ENCODE data around the gene RXRG.

The RXRG gene

GRCh38 chr1:165364568-165365133 is 80.3 kb downstream of the RXRG start:
- peak; percentile 56 for DNase-seq

DNA sequence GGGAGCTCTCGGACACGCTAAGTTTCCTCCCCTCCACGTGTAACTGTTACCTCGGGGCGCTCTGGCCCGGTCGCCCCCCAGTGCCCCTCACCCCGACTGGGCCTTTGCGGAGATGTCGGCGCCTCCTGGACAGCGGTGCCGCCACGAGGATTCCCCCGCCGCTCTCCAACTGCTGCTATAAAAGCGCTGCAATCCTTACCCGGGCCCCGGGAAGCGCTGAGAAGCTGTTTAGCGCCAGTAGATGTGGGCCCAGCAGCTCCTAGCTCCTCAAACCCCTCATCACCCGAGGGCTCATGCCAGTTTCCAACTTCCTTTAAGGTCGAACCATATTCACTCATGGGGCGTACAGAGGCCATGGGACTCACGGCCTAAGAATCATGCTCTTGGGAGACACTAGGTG is 88.0 kb downstream of the RXRG start:
- no peak for DNase-seq

GRCh38 chr1:165355977-165356811 is 88.7 kb downstream of the RXRG start, which contains the start of gene LMX1A:
TSS of gene LMX1A (minus strand) at chr1:165356715. CDS start at chr1:165355559, 1,156 bp downstream.
- no peak for DNase-seq

- DNase-seq = no peak
Observed at GRCh38 chr1:165355139-165355976, 89.6 kb downstream of the RXRG start.

GRCh38 chr1:165354739-165355138 is 90.2 kb downstream of the RXRG start:
- DNase-seq = no peak

DNA sequence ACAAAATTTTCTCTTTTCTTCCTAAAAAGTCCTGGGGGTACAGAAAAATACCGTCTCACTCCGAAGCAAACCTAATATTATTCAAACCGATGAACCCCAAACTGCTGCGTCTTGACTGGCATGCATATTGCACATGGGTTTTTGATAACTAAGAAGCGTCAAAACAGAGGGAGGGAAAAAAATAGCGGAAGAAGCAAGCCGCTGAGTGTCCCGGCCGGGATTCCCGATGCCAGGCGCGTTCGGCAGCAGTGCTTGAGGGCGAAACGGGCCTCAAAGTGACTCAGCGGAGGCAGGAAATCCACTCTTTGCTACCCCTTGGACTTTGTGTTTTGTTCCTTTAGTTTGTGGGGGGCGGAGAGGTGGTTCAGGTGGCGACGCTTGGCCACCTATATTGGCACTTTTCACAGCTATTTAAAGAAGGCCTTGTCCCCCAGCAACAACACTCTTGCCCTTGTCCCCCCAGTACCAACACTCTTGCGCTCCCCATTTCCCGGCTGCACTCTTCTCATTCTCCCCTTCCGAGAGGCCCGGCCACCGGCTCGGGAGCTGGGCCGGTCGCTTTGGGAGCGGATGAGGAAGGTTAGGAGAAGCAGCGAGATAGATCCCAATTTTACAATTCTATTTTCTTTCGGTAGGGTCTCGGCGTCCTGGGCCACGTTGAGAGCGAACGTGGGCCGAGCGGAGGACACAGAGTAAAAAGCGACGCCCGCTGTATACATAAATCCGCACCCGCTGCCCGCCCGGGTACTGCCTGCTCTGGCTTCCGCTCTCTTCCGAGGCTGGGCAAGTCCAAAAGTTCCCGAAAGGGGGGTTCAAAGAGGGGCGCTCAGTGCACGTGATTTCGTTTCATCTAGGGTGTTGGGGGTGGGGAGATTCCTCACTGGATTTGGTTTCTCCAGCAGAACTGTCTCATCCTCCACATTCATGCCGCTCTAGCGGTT is 90.9 kb downstream of the RXRG start:
- DNase-seq = no peak

GRCh38 chr1:165352442-165353293 is 92.3 kb downstream of the RXRG start:
- peak; percentile 33 for DNase-seq

- DNase-seq = no peak
Observed at GRCh38 chr1:165351863-165352441, 93.0 kb downstream of the RXRG start.

All from DMS79 treated with DMSO at 0.1 percent for 48 hours (cell line).